Fibroblast of lung (primary cell): ENCODE results near the gene CNTN1.

Source experiments
- CTCF ChIP-seq, 2 donors: IDR thresholded peaks in 1 of 2; conservative IDR thresholded peaks in 1 of 2; 1 replicate in 1 of 2; 2 replicates in 1 of 2; pipeline ENCODE4 v1.5.1; 2011 to 2012; ENCODE audit warnings: low read length in 2 of 2, control low read depth in 1 of 2, inconsistent platforms in 1 of 2, low read depth in 1 of 2, mild to moderate bottlenecking in 1 of 2
- EZH2 ChIP-seq: IDR thresholded peaks from 2 replicates; pipeline ENCODE4 v1.5.1; 2012; ENCODE audit warnings: low read length, control low read depth, mild to moderate bottlenecking; ENCODE audit errors: missing control alignments

GRCh38 chr12:40832668-40833067, 140.4 kb downstream of the CNTN1 start:
- no peak for TF ChIP-seq CTCF (conservative IDR thresholded peaks at IDR 0.05 in 1 of 2, IDR thresholded peaks at IDR 0.05 in 1 of 2; ENCODE audit: low read depth in 1 of 2, low read length in 2 of 2)
- no peak for TF ChIP-seq EZH2
